A673 (cell line): ENCODE measurements around the gene BSN. TPM values are rescaled to one million over a fixed set of nuclear protein-coding genes. Genes with fewer than 3 reads are reported as not detected.

Experiments used
- BruUV-seq: library from RNA; stranded (reverse); fragments of 400-500 nt; replicated peaks from 2 replicates; lab custom pipeline; 2021; lab: Mats Ljungman, UMichigan
- CTCF ChIA-PET: fragments of 300-600 bp; sonication (Branson Sonifier 250); formaldehyde crosslinking; loops from one replicate; lab custom pipeline; 2022; ENCODE audit warnings: antibody characterized with exemption; lab: Charles Lee
- POLR2A ChIA-PET: fragments of 300-600 bp; sonication (Branson Sonifier 250); formaldehyde crosslinking; loops from one replicate; lab custom pipeline; 2022; ENCODE audit warnings: antibody characterized with exemption; ENCODE audit not compliant: low non-redundant PET; lab: Charles Lee
- DNase-seq: peaks from one replicate; pipeline ENCODE4 v3.0.0-alpha.2; 2015; ENCODE audit warnings: low spot score
- H3K27ac ChIP-seq: fragments of 200-600 bp; sonication (generic); 2 replicates; pipeline ENCODE4 v1.5.1; 2016; ENCODE audit warnings: mixed run types, low read depth, mild to moderate bottlenecking, mixed read lengths, antibody characterized with exemption, low read length; ENCODE audit not compliant: poor library complexity, severe bottlenecking
- H3K27me3 ChIP-seq: fragments of 200-600 bp; sonication (generic); replicated peaks from 2 replicates; pipeline ENCODE4 v1.6.1; 2017; ENCODE audit warnings: mixed run types, low read depth, mild to moderate bottlenecking, mixed read lengths, antibody characterized with exemption, low read length; ENCODE audit not compliant: insufficient read depth, poor library complexity
- H3K36me3 ChIP-seq: fragments of 200-600 bp; sonication (generic); 2 replicates; pipeline ENCODE4 v1.6.1; 2016; ENCODE audit warnings: mixed run types, mild to moderate bottlenecking, mixed read lengths, antibody characterized with exemption, low read length; ENCODE audit not compliant: insufficient read depth, poor library complexity, severe bottlenecking
- H3K4me1 ChIP-seq: fragments of 200-600 bp; sonication (generic); 2 replicates; pipeline ENCODE4 v1.6.1; 2017; ENCODE audit warnings: mixed run types, mild to moderate bottlenecking, mixed read lengths, antibody characterized with exemption, low read length; ENCODE audit not compliant: insufficient read depth, poor library complexity, severe bottlenecking
- H3K4me3 ChIP-seq: fragments of 200-600 bp; sonication (generic); 2 replicates; pipeline ENCODE4 v1.5.1; 2016; ENCODE audit warnings: low read depth, mixed run types, mild to moderate bottlenecking, mixed read lengths, low read length; ENCODE audit not compliant: poor library complexity, severe bottlenecking
- H3K9me3 ChIP-seq: fragments of 200-600 bp; sonication (generic); 2 replicates; pipeline ENCODE4 v1.6.1; 2016; ENCODE audit warnings: mixed run types, low read depth, mild to moderate bottlenecking, mixed read lengths, antibody characterized with exemption, low read length; ENCODE audit not compliant: poor library complexity, severe bottlenecking
- CTCF ChIP-seq: fragments of 300-800, 200-600 bp; sonication (generic); conservative IDR thresholded peaks from 2 replicates; pipeline ENCODE4 v1.5.1; 2017; ENCODE audit warnings: low read depth, mild to moderate bottlenecking, antibody characterized with exemption, low read length, moderate library complexity, mixed read lengths
- EZH2 ChIP-seq: fragments of 200-600 bp; sonication (generic); IDR thresholded peaks from 2 replicates; pipeline ENCODE4 v1.6.1; 2017; ENCODE audit warnings: borderline replicate concordance, low read depth, mild to moderate bottlenecking, mixed read lengths, antibody characterized with exemption, low read length; ENCODE audit not compliant: poor library complexity, severe bottlenecking
- intact Hi-C: fragments of 100-400 bp; cut with micrococcal nuclease; formaldehyde crosslinking; loops from one replicate; pipeline ENCODE4 v1.10.0; 2022; ENCODE audit not compliant: unreplicated experiment
- total RNA-seq: library from RNA; stranded (reverse); gene quantifications from 2 replicates; pipeline ENCODE4 v1.2.3, GENCODE V29; 2021

Gene BSN
- total RNA-seq, 1 experiment from 2014 or later: 1.4 TPM

GRCh38 chr3:49655731-49656285, 101.5 kb downstream of the BSN start:
- POLR2A ChIA-PET: no interaction called here
- no peak overlapping the region for H3K4me3 ChIP-seq
- no peaks in the 10 kb centered on the region for H3K27me3 ChIP-seq
- no TSS peak for BruUV-seq
- H3K36me3 ChIP-seq: no peaks in the 10 kb centered on the region
- no peak for TF ChIP-seq EZH2
- no peak for TF ChIP-seq CTCF
- H3K4me1 ChIP-seq: no peaks in the 10 kb centered on the region
- H3K27ac ChIP-seq: no peak overlapping the region
- DNase-seq: no peak
- CTCF ChIA-PET: no interaction called here
- intact Hi-C loops: no loop called here
- no peaks in the 10 kb centered on the region for H3K9me3 ChIP-seq

GRCh38 chr3:49656541-49657112, 102.3 kb downstream of the BSN start:
- DNase-seq: no peak

GRCh38 chr3:49657208-49657915, 103.1 kb downstream of the BSN start:
- Histone ChIP-seq H3K9me3 (no peaks in the 10 kb centered on the region), H3K27ac (no peak overlapping the region), H3K36me3 (no peaks in the 10 kb centered on the region), H3K4me1 (no peaks in the 10 kb centered on the region), H3K27me3 (no peaks in the 10 kb centered on the region), H3K4me3 (no peak overlapping the region)
- ChIA-PET CTCF (no interaction called here), POLR2A (interaction anchor here (0.5 kb wide), 1 partner anchor 112 kb away, joined by 5 read pairs; no protein-coding TSS in a partner anchor)
- no peak for TF ChIP-seq EZH2
- TF ChIP-seq CTCF: no peak
- intact Hi-C loops: no loop called here
- BruUV-seq: no TSS peak
- DNase-seq: no peak

More at GRCh38 chr3:49656541-49657112, 102.3 kb downstream of the BSN start:
- Histone ChIP-seq H3K36me3 (no peaks in the 10 kb centered on the region), H3K27me3 (no peaks in the 10 kb centered on the region), H3K27ac (no peak overlapping the region), H3K4me1 (no peaks in the 10 kb centered on the region), H3K4me3 (no peak overlapping the region), H3K9me3 (no peaks in the 10 kb centered on the region)
- ChIA-PET CTCF (no interaction called here), POLR2A (no interaction called here)
- BruUV-seq: no TSS peak
- no peak for TF ChIP-seq CTCF
- TF ChIP-seq EZH2: no peak
- intact Hi-C loops: no loop called here
